NCI-H226 (cell line): ENCODE measurements around the gene SPSB1.

ENCODE experiments used
- DNase-seq: peaks from one replicate; pipeline ENCODE4 v3.0.0-alpha.2; 2015

The SPSB1 gene

GRCh38 chr1:9397997-9398526 lies 105.4 kb downstream of the SPSB1 start:
- no peak for DNase-seq

DNA sequence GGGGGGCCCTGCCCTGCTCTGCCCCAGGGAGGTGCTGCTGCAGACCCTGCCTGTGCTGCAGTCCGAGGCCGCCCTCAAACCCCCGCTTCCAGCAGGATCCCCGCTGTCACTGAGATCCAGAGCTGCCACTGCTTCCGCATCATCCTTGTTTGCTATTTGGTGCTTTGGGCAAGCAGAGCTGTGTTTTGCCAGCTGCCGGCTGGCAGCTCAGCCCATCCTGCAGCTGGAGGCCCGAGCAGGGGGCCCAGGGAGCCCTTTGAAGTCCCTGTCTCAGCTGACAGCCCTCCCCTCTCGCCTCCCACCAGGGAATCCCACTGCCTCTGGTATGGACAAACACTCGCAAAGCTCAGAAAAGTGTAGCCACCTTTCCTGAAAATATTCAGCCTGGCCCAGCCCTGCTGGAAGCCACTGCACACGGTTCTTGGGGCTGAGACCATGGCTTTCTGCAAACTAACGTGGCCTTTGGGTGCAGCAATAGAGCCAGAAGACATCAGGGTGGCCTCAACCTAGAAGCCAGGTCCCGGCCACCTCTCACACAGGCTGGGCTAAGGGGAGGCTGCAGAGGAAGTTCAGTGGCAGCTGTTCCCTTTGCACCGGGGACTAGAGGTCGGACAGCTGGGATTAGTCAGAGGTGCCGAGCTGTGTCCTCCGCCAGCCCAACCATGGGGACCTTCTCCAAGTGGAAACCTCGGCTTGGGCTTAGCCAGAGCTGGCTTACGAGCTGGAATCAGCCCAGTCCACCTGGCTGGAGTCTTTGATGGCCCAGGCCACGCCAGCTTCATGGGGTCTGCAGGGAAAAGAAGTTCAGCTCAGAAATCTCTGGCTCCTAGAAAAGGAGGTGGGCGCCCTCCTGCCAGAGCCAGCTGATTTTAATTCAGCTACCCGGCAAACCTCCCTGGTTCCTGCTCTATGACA lies 107.1 kb downstream of the SPSB1 start:
- DNase-seq: no peak

GRCh38 chr1:9400425-9401079 lies 107.9 kb downstream of the SPSB1 start:
- DNase-seq: peak; percentile 32

GRCh38 chr1:9401080-9401453 lies 108.4 kb downstream of the SPSB1 start:
- DNase-seq: no peak

DNA sequence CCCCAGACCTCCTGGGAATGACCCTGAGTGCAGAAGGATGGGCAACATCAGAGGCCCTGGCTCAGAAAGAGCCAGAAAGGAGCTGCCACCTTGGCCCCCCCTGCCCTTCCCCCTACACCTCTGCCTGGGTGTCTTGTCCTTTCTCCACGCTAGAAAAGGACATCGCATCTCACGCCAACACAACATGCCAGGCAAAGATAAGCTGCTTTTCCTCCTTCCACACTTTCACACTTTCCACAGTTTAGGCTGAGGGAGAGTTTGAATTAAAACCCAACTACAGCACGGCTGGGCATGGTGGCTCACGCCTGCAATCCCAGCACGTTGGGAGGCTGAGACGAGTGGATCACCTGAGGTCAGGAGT lies 109.5 kb downstream of the SPSB1 start:
- DNase-seq: no peak

DNA sequence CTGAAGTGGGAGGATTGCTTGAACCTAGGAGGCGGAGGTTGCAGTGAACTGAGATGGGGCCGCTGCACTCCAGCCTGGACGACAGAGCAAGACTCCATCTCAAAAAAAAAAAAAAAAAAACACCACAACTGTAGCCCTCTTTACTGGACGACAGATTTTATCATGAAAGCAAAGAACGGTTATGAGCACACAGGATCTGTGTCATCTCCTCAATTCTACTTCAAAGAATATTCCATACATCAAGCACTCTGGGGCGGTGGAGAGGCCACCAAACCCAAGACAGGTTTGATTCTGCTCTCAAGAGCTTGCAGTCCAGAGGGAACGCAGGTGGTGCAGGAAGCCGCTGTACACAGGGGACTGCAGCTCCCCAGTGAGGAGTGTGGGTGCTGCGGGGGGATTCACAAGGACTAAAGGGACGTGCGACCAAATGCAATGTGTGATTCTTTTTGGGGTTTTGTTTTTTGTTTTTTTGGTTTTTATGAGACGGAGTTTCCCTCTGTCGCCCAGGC lies 110.1 kb downstream of the SPSB1 start:
- no peak for DNase-seq

- no peak for DNase-seq
Observed at GRCh38 chr1:9404117-9404914, 111.6 kb downstream of the SPSB1 start.

DNA sequence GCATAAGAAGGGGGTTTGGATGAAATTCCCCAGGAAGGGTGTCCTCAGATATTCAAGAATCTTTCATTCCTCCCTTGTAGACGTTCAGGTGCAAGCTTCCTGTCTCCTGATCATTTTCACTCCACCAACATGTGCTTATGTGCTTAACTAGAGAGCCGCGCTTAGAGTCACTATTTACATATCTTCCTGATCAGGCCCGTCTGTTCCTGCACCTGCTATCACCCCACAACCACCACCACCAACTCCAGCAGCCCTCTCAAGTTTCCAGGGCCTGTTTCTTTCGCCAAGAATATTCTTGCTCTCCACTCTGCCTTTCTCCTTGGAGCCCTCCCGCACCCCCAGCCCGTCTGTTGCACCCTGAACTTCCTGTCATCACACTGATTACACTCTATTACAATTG lies 113.4 kb downstream of the SPSB1 start:
- DNase-seq: no peak

- DNase-seq: no peak
Observed at GRCh38 chr1:9410737-9411297, 118.1 kb downstream of the SPSB1 start.

GRCh38 chr1:9413071-9413876 lies 120.6 kb downstream of the SPSB1 start:
- DNase-seq: peak; percentile 72

DNA sequence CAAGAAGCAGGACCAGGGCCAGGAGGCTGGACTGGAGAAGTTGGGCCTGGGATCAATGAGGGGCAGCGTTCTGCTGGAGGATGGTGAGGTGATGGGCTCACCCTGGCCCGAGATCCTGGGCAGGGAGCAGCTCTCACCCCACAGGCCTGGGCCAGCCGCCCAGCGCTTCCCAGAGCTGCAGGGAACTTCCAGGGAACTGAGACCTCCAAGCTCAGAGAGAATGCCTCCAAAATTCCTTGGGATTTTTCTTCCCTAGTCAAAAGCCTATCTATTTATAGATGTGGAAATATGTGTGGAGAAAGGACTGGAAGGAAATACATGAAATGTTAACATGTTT lies 121.2 kb downstream of the SPSB1 start:
- peak; percentile 74 for DNase-seq

- no peak for DNase-seq
Observed at GRCh38 chr1:9416506-9416905, 123.8 kb downstream of the SPSB1 start.

DNA sequence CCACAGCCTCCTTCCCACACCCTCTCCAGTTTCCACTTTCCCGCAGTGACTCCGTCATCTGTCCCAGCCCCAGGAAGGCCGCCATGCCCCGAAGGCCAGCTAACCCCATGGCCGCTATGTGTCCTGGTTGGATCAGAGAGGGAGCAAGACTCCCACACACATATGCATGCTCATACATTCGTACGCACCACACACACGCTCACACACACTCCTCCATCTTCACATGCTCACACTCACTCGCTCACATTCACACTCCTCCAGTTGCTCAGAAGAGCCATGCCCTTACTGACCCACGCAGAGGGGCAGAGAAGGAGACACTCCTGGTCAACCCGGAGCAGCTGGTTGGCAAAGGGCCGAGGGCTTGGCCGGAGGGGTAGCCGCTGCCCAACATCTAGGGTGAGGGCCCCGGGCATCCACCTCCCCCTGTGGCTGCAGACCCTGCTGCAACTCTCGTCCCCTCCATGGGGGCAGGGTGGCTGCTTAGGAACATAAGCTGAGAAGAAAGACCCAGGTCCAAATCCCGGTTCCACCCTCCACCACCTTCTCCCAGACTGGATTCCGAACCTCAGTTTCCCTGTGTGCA lies 124.3 kb downstream of the SPSB1 start:
- no peak for DNase-seq

- no peak for DNase-seq
Observed at GRCh38 chr1:9417695-9418094, 125.0 kb downstream of the SPSB1 start.

- no peak for DNase-seq
Observed at GRCh38 chr1:9418851-9419250, 126.2 kb downstream of the SPSB1 start.
